ENCODE results near the gene KCNJ1.

GRCh38 chr11:128874427-128874826, 7.3 kb upstream of the KCNJ1 start:
- no peak for TF ChIP-seq HDAC2 (IDR thresholded peaks at IDR 0.05; ENCODE audit: borderline replicate concordance in 1 of 2, low read depth in 2 of 2, low read length in 2 of 2)
- TF ChIP-seq CTCF (IDR thresholded peaks at IDR 0.05; ENCODE audit: control extremely low read depth in 1 of 3, insufficient read depth in 1 of 3, low read depth in 1 of 3, low read length in 3 of 3), result no peak
- TF ChIP-seq ASH2L (IDR thresholded peaks at IDR 0.05; ENCODE audit: low read length), result no peak
- no peak for TF ChIP-seq USF2 (IDR thresholded peaks at IDR 0.05; ENCODE audit: low read length)
- no peak for TF ChIP-seq RFX5 (IDR thresholded peaks at IDR 0.05; ENCODE audit: borderline replicate concordance, low read depth, low read length)
- TF ChIP-seq JUN (IDR thresholded peaks at IDR 0.05; ENCODE audit: low read depth, low read length), result no peak
- TF ChIP-seq EZH2 (IDR thresholded peaks at IDR 0.05; ENCODE audit: low read depth, low read length, severe bottlenecking), result no peak
- no peak for TF ChIP-seq CREB1 (IDR thresholded peaks at IDR 0.05)
- TF ChIP-seq POLR2AphosphoS5 (IDR thresholded peaks at IDR 0.05; ENCODE audit: low read depth, low read length), result no peak
- no peak for TF ChIP-seq SIN3A (conservative IDR thresholded peaks at IDR 0.05 in 1 of 2, IDR thresholded peaks at IDR 0.05 in 1 of 2; ENCODE audit: low read depth in 1 of 2, low read length in 2 of 2)
- no peak for TF ChIP-seq CHD2 (IDR thresholded peaks at IDR 0.05; ENCODE audit: low read length)
- TF ChIP-seq HDAC6 (IDR thresholded peaks at IDR 0.05; ENCODE audit: low read depth, low read length), result no peak
- no peak for TF ChIP-seq MAFK (IDR thresholded peaks at IDR 0.05; ENCODE audit: low read depth, low read length)

All from H1 (cell line).